PC-3 (cell line): Measurements from ENCODE around the gene HTR4. TPM values are rescaled to one million over a fixed set of nuclear protein-coding genes. Genes with fewer than 3 reads are reported as not detected.
"Not testable (repeated sequence)": the region's sequence is repeated elsewhere in the genome, so short reads cannot be mapped to it uniquely, and the experiment has no call there.

ENCODE experiments used
- ATAC-seq: fragments of 200-7000 bp; cut with Tn5 transposase; 2 replicates; pipeline ENCODE4 v1.9.1; 2020; ENCODE audit warnings: mild to moderate bottlenecking, moderate library complexity
- BruUV-seq: library from RNA; stranded (reverse); fragments of 400-500 nt; replicated peaks from 2 replicates; lab custom pipeline; 2021; lab: Mats Ljungman, UMichigan
- CTCF ChIA-PET: fragments of 300-600 bp; sonication (Branson Sonifier 250); formaldehyde crosslinking; loops from one replicate; lab custom pipeline; 2022; ENCODE audit warnings: antibody characterized with exemption; lab: Charles Lee
- POLR2A ChIA-PET: fragments of 300-600 bp; sonication (Branson Sonifier 250); formaldehyde crosslinking; loops from one replicate; lab custom pipeline; 2022; ENCODE audit warnings: antibody characterized with exemption; ENCODE audit not compliant: unreplicated experiment; lab: Charles Lee
- DNase-seq: peaks from one replicate; pipeline ENCODE4 v3.0.0-alpha.2; 2015
- H2AFZ ChIP-seq: fragments of 300-600 bp; sonication (generic); 2 replicates; pipeline ENCODE4 v1.6.0; 2016; ENCODE audit warnings: antibody characterized with exemption, low read length
- H3F3A ChIP-seq: fragments of 300-600 bp; sonication (generic); one replicate; pipeline ENCODE4 v1.6.0; 2017; ENCODE audit warnings: antibody characterized with exemption, low read length, control low read depth, mild to moderate bottlenecking; ENCODE audit not compliant: unreplicated experiment
- H3K27ac ChIP-seq: fragments of 300-600 bp; sonication (generic); 2 replicates; pipeline ENCODE4 v1.5.1; 2016; ENCODE audit warnings: mild to moderate bottlenecking, low read length
- H3K27me3 ChIP-seq: fragments of 300-600 bp; sonication (generic); 2 replicates; pipeline ENCODE4 v1.6.1; 2016; ENCODE audit warnings: low read length, mixed read lengths
- H3K36me3 ChIP-seq: fragments of 300-600 bp; sonication (generic); 2 replicates; pipeline ENCODE4 v1.6.1; 2016; ENCODE audit warnings: low read depth, mixed run types, low read length, mixed read lengths
- H3K4me1 ChIP-seq: fragments of 300-600 bp; sonication (generic); 2 replicates; pipeline ENCODE4 v1.5.1; 2016; ENCODE audit warnings: low read length; ENCODE audit not compliant: insufficient read depth
- H3K4me2 ChIP-seq: fragments of 300-600 bp; sonication (generic); 2 replicates; pipeline ENCODE4 v1.6.0; 2016; ENCODE audit warnings: low read length
- H3K4me3 ChIP-seq: fragments of 300-600 bp; sonication (generic); 2 replicates; pipeline ENCODE4 v1.5.1; 2016; ENCODE audit warnings: mild to moderate bottlenecking, low read length, mixed read lengths
- H3K79me2 ChIP-seq: fragments of 300-600 bp; sonication (generic); 2 replicates; pipeline ENCODE4 v1.6.1; 2017; ENCODE audit warnings: low read length, mixed read lengths
- H3K9ac ChIP-seq: fragments of 300-600 bp; sonication (generic); 2 replicates; pipeline ENCODE4 v1.6.0; 2016; ENCODE audit warnings: mild to moderate bottlenecking, low read length
- H3K9me2 ChIP-seq: fragments of 300-600 bp; sonication (generic); replicated peaks from 2 replicates; pipeline ENCODE4 v1.6.1; 2016; ENCODE audit warnings: mixed run types, low read length, mixed read lengths
- H3K9me3 ChIP-seq: fragments of 300-600 bp; sonication (generic); 2 replicates; pipeline ENCODE4 v1.6.1; 2016; ENCODE audit warnings: low read length, mixed read lengths
- H4K20me1 ChIP-seq: fragments of 300-600 bp; sonication (generic); 2 replicates; pipeline ENCODE4 v1.6.1; 2016; ENCODE audit warnings: low read length, mixed read lengths
- EZH2 ChIP-seq: fragments of 300-600 bp; sonication (generic); IDR thresholded peaks from one replicate; pipeline ENCODE4 v1.6.1; 2017; ENCODE audit warnings: antibody characterized with exemption, mild to moderate bottlenecking, low read length; ENCODE audit not compliant: unreplicated experiment
- EZH2phosphoT487 ChIP-seq: fragments of 300-600 bp; sonication (generic); IDR thresholded peaks from 2 replicates; pipeline ENCODE4 v1.6.1; 2018; ENCODE audit warnings: mild to moderate bottlenecking, antibody characterized with exemption, low read length, borderline replicate concordance
- intact Hi-C: fragments of 100-400 bp; cut with micrococcal nuclease; formaldehyde crosslinking; loops from 2 replicates; pipeline ENCODE4 v1.9.0; 2023
- total RNA-seq: library from RNA; depleted of rRNA; stranded (reverse); fragments of >200 nt; gene quantifications from 2 replicates; pipeline ENCODE4 v1.2.3, GENCODE V29; 2014
- TF ChIP-seq, protein P1 (sequence below): fragments of 300-600 bp; sonication (generic); conservative IDR thresholded peaks from 2 replicates; pipeline ENCODE4 v1.5.1; 2017; ENCODE audit warnings: antibody characterized with exemption, low read depth, mild to moderate bottlenecking, low read length

Gene HTR4
- total RNA-seq, 1 experiment from 2014 or later, result not detected

DNA sequence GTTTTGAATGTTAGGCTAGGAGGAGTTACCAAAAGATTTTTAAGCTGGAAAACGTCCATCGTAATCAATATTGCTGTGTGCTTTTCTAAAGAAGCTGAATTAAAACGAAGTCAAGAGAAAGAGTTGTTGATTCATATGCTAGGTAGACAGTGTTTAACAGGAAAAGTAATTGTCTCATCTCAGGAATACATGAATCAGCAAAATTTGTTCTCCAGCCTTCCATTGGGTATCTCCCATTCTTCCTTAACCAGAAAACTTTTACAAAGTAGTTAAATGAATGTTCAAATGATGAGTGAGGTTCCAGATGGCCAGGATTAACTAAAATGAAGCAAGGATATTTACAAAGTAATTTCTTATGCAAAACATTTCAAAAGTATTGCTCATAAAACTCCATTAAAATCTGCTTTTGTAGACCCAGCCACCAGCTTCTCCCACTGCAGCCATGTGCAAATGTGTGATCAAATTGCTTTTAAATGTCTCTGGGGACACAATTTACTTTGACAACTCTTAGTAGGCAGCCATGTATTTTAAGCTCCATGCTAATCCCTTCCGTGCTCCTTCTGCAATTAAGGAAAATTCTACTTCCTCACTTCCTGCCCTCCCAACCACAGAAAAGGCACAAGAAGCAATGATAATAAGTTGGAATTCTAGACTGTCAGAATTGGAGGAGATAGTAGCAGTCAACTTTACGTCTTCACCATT is 121.2 kb downstream of the HTR4 start:
- TF ChIP-seq, protein P1, sequence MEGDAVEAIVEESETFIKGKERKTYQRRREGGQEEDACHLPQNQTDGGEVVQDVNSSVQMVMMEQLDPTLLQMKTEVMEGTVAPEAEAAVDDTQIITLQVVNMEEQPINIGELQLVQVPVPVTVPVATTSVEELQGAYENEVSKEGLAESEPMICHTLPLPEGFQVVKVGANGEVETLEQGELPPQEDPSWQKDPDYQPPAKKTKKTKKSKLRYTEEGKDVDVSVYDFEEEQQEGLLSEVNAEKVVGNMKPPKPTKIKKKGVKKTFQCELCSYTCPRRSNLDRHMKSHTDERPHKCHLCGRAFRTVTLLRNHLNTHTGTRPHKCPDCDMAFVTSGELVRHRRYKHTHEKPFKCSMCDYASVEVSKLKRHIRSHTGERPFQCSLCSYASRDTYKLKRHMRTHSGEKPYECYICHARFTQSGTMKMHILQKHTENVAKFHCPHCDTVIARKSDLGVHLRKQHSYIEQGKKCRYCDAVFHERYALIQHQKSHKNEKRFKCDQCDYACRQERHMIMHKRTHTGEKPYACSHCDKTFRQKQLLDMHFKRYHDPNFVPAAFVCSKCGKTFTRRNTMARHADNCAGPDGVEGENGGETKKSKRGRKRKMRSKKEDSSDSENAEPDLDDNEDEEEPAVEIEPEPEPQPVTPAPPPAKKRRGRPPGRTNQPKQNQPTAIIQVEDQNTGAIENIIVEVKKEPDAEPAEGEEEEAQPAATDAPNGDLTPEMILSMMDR, result no peak
- TF ChIP-seq EZH2phosphoT487, result no peak
- TF ChIP-seq EZH2, result no peak
- no peaks in the 10 kb centered on the region for H3K9me2 ChIP-seq
- peaks cover 21% of the 10 kb centered on the region for H3K27me3 ChIP-seq
- no peak overlapping the region for H3K9ac ChIP-seq
- no TSS peak for BruUV-seq
- no peaks in the 10 kb centered on the region for H4K20me1 ChIP-seq
- H3K79me2 ChIP-seq, result no peaks in the 10 kb centered on the region
- H3F3A ChIP-seq, result no peaks in the 10 kb centered on the region
- H3K4me2 ChIP-seq, result no peak overlapping the region
- intact Hi-C loops, result no loop called here
- no peaks in the 10 kb centered on the region for H3K36me3 ChIP-seq
- H2AFZ ChIP-seq, result no peak overlapping the region
- ATAC-seq (no peak), DNase-seq (no peak)
- no peak overlapping the region for H3K4me3 ChIP-seq
- H3K27ac ChIP-seq, result no peak overlapping the region
- POLR2A ChIA-PET, result interaction anchor here (0.6 kb wide), 1 partner anchor 199 kb away, joined by 7 read pairs; no protein-coding TSS in a partner anchor
- CTCF ChIA-PET, result no interaction called here
- H3K4me1 ChIP-seq, result no peaks in the 10 kb centered on the region
- peaks cover 20% of the 10 kb centered on the region; the same call in 1 of the 2 replicates for H3K9me3 ChIP-seq

DNA sequence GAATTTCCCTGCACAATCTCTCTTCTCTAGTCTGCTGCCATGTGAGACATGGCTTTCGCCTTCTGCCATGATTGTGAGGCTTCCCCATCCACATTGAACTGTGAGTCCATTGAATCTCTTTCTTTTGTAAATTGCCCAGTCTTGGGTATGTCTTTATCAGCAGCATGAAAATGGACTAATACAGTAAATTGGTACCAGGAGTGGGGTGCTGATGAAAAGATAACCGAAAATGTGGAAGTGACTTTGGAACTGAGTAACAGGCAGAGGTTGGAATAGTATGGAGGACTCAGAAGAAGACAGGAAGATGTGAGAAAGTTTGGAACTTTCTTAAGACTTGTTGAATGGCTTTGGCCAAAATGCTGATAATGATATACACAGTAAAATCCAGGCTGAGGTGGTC is 124.9 kb downstream of the HTR4 start:
- BruUV-seq, H3K79me2 ChIP-seq, H3K9me2 ChIP-seq, H3F3A ChIP-seq, H2AFZ ChIP-seq, POLR2A ChIA-PET, H3K4me1 ChIP-seq, CTCF ChIA-PET, DNase-seq, H3K9ac ChIP-seq, ATAC-seq, H3K27ac ChIP-seq, H3K4me2 ChIP-seq, H4K20me1 ChIP-seq, H3K36me3 ChIP-seq, H3K4me3 ChIP-seq: not testable (repeated sequence)
- Histone ChIP-seq H3K27me3 (peaks cover 35% of the 10 kb centered on the region), H3K9me3 (peaks cover 20% of the 10 kb centered on the region; the same call in 1 of the 2 replicates)
- intact Hi-C loops, result loop anchor here (10.0 kb wide), 1 partner anchor 155 kb away; no protein-coding TSS in a partner anchor

DNA sequence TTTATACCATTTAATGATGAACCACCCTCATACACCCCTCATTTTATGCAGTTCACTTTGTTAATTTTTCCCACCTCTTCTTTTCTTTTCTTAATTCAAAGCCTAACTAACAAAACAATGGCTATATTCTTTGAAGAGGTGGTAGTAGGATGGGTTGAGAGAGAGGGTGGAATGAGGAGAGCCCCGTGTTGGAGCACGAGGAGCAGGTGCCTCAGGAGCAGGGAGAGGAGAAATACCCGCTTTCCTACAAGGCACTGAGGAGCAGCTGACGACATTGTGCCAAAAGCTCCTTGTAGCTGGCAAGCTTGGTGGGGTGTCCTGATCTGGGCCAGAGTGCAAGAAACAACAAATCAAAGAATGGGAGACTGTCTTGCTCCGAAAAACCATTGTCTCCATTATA is 129.6 kb downstream of the HTR4 start:
- no peak overlapping the region for H3K9ac ChIP-seq
- intact Hi-C loops, result loop anchor here (10.0 kb wide), 1 partner anchor 160 kb away; no protein-coding TSS in a partner anchor
- no peak overlapping the region for H3K27ac ChIP-seq
- no peaks in the 10 kb centered on the region for H3F3A ChIP-seq
- TF ChIP-seq EZH2 (no peak), EZH2phosphoT487 (no peak)
- TF ChIP-seq, protein P1, result no peak
- no peaks in the 10 kb centered on the region for H3K9me2 ChIP-seq
- BruUV-seq, result no TSS peak
- H2AFZ ChIP-seq, result no peak overlapping the region
- H4K20me1 ChIP-seq, result no peaks in the 10 kb centered on the region
- H3K36me3 ChIP-seq, result no peaks in the 10 kb centered on the region
- H3K4me2 ChIP-seq, result no peak overlapping the region
- no peaks in the 10 kb centered on the region for H3K4me1 ChIP-seq
- ATAC-seq (no peak), DNase-seq (no peak)
- peaks cover 69% of the 10 kb centered on the region for H3K27me3 ChIP-seq
- H3K9me3 ChIP-seq, result peaks cover 12% of the 10 kb centered on the region; the same call in 1 of the 2 replicates
- H3K4me3 ChIP-seq, result no peak overlapping the region
- no peaks in the 10 kb centered on the region for H3K79me2 ChIP-seq
- ChIA-PET POLR2A (no interaction called here), CTCF (no interaction called here)
